Neural progenitor cell (in vitro differentiated cells): ENCODE measurements around the gene ELF1.

Experiments
- CTCF ChIP-seq: fragments of 200-600 bp; sonication (generic); IDR thresholded peaks from 2 replicates; pipeline ENCODE4 v1.5.1; 2017; ENCODE audit warnings: antibody characterized with exemption, mild to moderate bottlenecking
- EZH2 ChIP-seq: fragments of 200-600 bp; sonication (generic); IDR thresholded peaks from 2 replicates; pipeline ENCODE4 v1.6.1; 2017; ENCODE audit warnings: antibody characterized with exemption, mild to moderate bottlenecking, moderate library complexity

- TF ChIP-seq CTCF (no peak), EZH2 (no peak)
Measured at GRCh38 chr13:41034382-41034781, 15.3 kb upstream of the ELF1 start.
